Esophagus squamous epithelium (tissue), 5 donors: ENCODE data around the gene CYP2W1. TPM values are rescaled to one million over a fixed set of nuclear protein-coding genes. Genes with fewer than 3 reads are reported as not detected.
A peak's percentile ranks its signal among the peaks of the same experiment; 100 is the strongest.

ENCODE experiments used
- DNase-seq: peaks from one replicate; lab custom pipeline; 2025; lab: John Stamatoyannopoulos, UW
- H3K27ac ChIP-seq, 4 donors: fragments of 200-600 bp; sonication (generic); one replicate each; pipeline ENCODE4 v1.5.1; 2016 to 2019; ENCODE audit warnings: mild to moderate bottlenecking in 1 of 4
- H3K27me3 ChIP-seq, 4 donors: fragments of 200-600 bp; sonication (generic); 1 replicate in 3 of 4; 2 replicates in 1 of 4; pipeline versions ENCODE4 v1.5.1 to v1.6.0; 2017 to 2021; ENCODE audit warnings: antibody characterized with exemption in 1 of 4
- H3K36me3 ChIP-seq, 3 donors: fragments of 200-600 bp; sonication (generic); one replicate each; pipeline ENCODE4 v1.5.1; 2016 to 2019
- H3K4me1 ChIP-seq, 3 donors: fragments of 200-600 bp; sonication (generic); one replicate each; pipeline ENCODE4 v1.5.1; 2017 to 2019
- H3K4me3 ChIP-seq, 4 donors: fragments of 200-600 bp; sonication (generic); 1 replicate in 3 of 4; 2 replicates in 1 of 4; pipeline ENCODE4 v1.5.1; 2016 to 2019; ENCODE audit warnings: mild to moderate bottlenecking in 2 of 4, moderate library complexity in 1 of 4
- H3K9me3 ChIP-seq, 3 donors: fragments of 200-600 bp; sonication (generic); one replicate each; pipeline ENCODE4 v1.5.1; 2016 to 2019
- CTCF ChIP-seq, 6 experiments: fragments of 450-650 bp in 4 of 6; fragments of 200-600 bp in 2 of 6; sonication (generic) in 2 of 6; IDR thresholded peaks; one replicate each; pipeline ENCODE4 v1.5.1; 2016 to 2019; ENCODE audit warnings: antibody characterized with exemption in 6 of 6, mild to moderate bottlenecking in 4 of 6, moderate library complexity in 4 of 6
- POLR2A ChIP-seq, 4 donors: fragments of 450-650 bp; IDR thresholded peaks; one replicate each; pipeline ENCODE4 v1.6.1; 2017; ENCODE audit warnings: antibody characterized with exemption in 4 of 4, mild to moderate bottlenecking in 4 of 4, moderate library complexity in 3 of 4
- WGBS, 2 donors: methylation state at CpG; one replicate each; pipeline ENCODE4 v1.1.5; 2018; 5-methylcytosine and 5-hydroxymethylcytosine counted together
- intact Hi-C: fragments of 100-400 bp; cut with DNase I; formaldehyde crosslinking; loops from one replicate; pipeline ENCODE4 v1.15.0; 2022
- total RNA-seq, 4 donors: library from RNA; depleted of rRNA; stranded (reverse); fragments of >200 nt; gene quantifications; one replicate each; pipeline ENCODE4 v1.1.0, GENCODE V29; 2016
- donor health status: DM: yes; HTN: yes; CAD: no.

The CYP2W1 gene
- total RNA-seq, 4 donors from 2014 or later = 0.76 TPM; not detected in 3

DNA sequence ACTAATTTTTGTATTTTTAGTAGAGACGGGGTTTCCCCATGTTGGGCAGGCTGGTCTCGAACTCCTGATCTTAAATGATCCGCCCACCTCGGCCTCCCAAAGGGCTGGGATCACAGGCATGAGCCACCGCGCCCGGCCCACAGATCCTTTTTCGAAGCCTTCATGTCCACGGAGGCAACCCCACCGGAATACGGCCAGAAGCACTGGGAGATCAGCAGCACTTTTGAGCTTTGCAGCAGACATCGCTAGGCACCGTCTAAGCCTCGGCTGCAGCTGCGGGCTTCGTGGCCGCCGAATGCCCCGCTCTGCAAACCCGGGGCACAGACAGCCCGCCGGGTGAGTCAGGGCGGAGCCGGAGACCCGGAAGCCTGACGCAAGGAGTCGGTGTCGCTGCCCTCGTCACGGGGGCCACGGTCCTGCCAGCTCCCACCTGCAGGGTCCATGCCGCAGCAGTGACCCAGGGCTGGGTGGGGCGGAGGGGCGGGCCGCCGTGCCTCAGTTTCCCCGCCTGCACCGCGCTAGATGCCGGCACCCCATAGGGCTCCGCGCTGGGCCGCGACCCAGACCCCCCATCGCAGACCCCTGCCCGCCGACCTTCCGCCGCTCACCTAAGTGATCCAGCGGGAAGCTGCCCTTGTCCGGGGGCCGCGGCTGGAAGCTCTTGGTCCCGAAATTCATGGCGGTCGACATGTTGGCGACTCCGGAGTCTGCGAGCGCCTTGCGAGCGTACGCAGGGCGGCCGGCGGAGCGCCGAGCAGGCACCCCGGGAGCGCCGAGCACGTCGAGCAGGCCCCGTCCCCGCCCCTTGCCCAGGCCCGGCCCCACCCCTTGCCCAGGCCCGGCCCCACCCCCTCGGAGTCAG, 7.9 kb upstream of the CYP2W1 start, which contains the start of gene COX19:
Gene COX19 (minus strand): TSS at position 730 of the 862 bp plus-strand sequence. CDS start 40 bp downstream, at position 690.
- Histone ChIP-seq H3K4me1 (peaks cover 18 to 41% (median 21%) of the 10 kb centered on the region in 3 donors), H3K4me3 (peak within 1 kb of the TSS; percentile 87 to 100 (median 94)), H3K27ac (peak within 1 kb of the TSS; percentile 95 to 100 (median 98)), H3K27me3 (no peaks in the 10 kb centered on the region), H3K36me3 (peaks cover 5 to 37% (median 18%) of the 10 kb centered on the region in 3 donors), H3K9me3 (no peaks in the 10 kb centered on the region)
- WGBS, 2 donors = 0 to 3% methylated on average over 25 to 31 of the region's 78 CpGs
- DNase-seq = peak; percentile 47
- peak in 2 of 6 experiments; percentile 4 to 6 for TF ChIP-seq CTCF (IDR thresholded peaks at IDR 0.05)
- peak in 2 of 4 donors; percentile 65 to 82 for TF ChIP-seq POLR2A (IDR thresholded peaks at IDR 0.05)
- intact Hi-C loops = no loop called here

GRCh38 chr7:975702-976473, 7.1 kb upstream of the CYP2W1 start:
- Histone ChIP-seq H3K27me3 (no peaks in the 10 kb centered on the region), H3K36me3 (peaks cover 5 to 29% (median 10%) of the 10 kb centered on the region in 3 donors), H3K27ac (peak overlapping the region; percentile 95 to 100 (median 98)), H3K4me3 (peak overlapping the region; percentile 87 to 100 (median 94)), H3K4me1 (peaks cover 18 to 41% (median 21%) of the 10 kb centered on the region in 3 donors), H3K9me3 (no peaks in the 10 kb centered on the region)
- DNase-seq = no peak
- TF ChIP-seq CTCF (IDR thresholded peaks at IDR 0.05) = no peak
- TF ChIP-seq POLR2A (IDR thresholded peaks at IDR 0.05) = no peak
- WGBS, 2 donors = 59 to 70% methylated on average over 13 to 17 of the region's 28 CpGs
- intact Hi-C loops = no loop called here

DNA sequence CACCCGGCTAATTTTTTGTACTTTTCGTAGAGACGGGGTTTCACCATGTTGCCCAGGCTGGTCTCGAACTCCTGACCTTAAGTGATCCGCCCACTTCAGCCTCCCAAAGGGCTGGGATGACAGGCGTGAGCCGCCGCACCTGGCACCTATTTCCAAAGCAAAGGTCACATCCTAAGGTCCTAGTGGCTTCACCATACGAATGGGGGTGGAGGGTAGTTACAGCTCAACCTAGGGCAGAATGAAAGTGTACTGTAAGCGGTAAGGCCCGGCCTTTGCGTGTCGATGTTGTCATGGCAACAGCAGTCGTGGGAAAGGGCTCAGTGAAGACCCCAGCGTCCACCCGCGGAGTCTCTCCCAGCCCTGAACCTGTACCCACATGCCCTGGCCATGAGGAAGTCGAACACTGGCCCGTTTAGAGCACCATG, 6.1 kb upstream of the CYP2W1 start:
- 57 to 81% methylated on average over 9 to 19 of the region's 19 CpGs for WGBS, 2 donors
- H3K4me3 ChIP-seq = no peak overlapping the region
- TF ChIP-seq POLR2A (IDR thresholded peaks at IDR 0.05) (no peak), CTCF (IDR thresholded peaks at IDR 0.05) (no peak)
- intact Hi-C loops = no loop called here
- H3K27me3 ChIP-seq = no peaks in the 10 kb centered on the region
- H3K27ac ChIP-seq = no peak overlapping the region
- no peak for DNase-seq
- no peaks in the 10 kb centered on the region for H3K9me3 ChIP-seq
- peaks cover 4 to 18% (median 6%) of the 10 kb centered on the region in 3 donors for H3K36me3 ChIP-seq
- H3K4me1 ChIP-seq = peaks cover 19 to 41% (median 22%) of the 10 kb centered on the region in 3 donors

GRCh38 chr7:977326-978048, 5.5 kb upstream of the CYP2W1 start:
- WGBS, 2 donors = 74 to 78% methylated on average over 4 to 13 of the region's 19 CpGs
- Histone ChIP-seq H3K36me3 (peaks cover 0 to 13% (median under 1%) of the 10 kb centered on the region in 3 donors), H3K27me3 (no peaks in the 10 kb centered on the region), H3K4me3 (no peak overlapping the region), H3K27ac (no peak overlapping the region), H3K9me3 (no peaks in the 10 kb centered on the region), H3K4me1 (peaks cover 24 to 41% (median 28%) of the 10 kb centered on the region in 3 donors)
- DNase-seq = no peak
- intact Hi-C loops = no loop called here
- TF ChIP-seq POLR2A (IDR thresholded peaks at IDR 0.05) = no peak
- no peak for TF ChIP-seq CTCF (IDR thresholded peaks at IDR 0.05)
